Measurements from ENCODE around the gene RPS15.

Gene RPS15

DNA sequence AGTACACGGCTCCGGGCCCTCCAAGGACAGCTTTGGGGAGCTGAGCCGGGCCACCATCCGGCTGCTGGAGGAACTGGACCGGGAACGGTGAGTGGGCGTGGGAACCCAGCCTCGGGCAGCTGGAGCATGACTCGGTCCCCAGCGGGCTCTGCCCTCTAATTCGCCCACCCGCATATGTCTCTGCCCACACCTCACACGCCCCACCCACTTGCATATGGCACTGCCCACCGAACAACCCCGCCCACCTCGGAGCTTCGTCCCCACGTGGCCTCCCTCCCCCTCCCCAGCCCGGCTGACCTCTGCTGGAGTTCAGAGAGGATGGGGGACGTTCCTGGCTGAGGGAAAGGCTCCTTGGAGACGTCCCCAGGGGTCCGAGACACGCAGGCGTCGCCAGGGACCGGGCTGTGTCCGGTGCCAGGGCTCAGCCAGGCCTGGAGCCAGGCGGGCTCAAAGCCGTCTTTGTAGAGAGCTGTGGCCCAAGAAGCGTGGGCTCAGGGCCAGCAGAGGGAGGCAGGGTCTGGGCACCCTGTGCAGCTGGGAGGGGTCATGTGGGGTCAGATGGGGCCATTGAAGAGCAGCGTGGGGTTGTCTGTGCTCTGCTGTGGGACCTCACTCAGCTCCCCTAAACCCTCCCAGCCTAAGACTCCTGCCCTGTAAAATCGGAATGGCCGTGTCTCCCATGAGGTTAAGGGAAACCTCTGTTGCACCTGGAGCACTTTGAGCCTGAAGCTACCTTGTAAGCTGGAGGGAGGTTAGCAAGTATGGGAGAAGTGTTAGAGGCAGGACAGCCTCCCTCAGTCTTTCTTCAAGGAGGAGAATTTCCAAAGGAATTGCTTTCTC lies 15.5 kb downstream of the RPS15 start:
- DNase-seq (ENCODE audit: low read depth): no peak

- no peak for DNase-seq (ENCODE audit: low read depth)
These were observed 16.8 kb downstream of the RPS15 start for GRCh38 chr19:1455002-1455335.

- DNase-seq (ENCODE audit: low read depth): no peak
These were observed 17.3 kb downstream of the RPS15 start for GRCh38 chr19:1455336-1456120.

GRCh38 chr19:1456121-1456900 lies 18.1 kb downstream of the RPS15 start:
- no peak for DNase-seq (ENCODE audit: low read depth)

GRCh38 chr19:1457031-1457739 lies 19.0 kb downstream of the RPS15 start:
- DNase-seq (ENCODE audit: low read depth): no peak

DNA sequence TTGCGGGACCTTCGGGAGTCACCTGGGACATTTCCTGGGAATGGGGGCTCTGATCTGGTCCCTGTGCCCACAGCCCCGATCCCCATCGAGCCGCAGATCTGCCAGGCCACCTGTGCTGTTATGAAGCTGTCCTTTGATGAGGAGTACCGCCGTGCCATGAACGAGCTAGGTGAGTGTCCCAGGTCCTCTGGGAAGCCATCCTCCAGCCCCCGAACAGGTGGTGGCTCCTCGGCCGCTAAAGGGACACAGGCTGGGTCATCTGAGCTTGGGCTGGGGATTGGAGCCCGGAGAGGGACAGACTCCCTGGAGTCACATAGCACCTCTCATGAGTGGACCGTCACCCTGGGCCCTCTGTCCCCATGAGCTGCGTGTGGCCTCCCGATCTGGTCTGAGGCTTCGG lies 19.7 kb downstream of the RPS15 start:
- DNase-seq (ENCODE audit: low read depth): no peak

GRCh38 chr19:1459479-1459878 lies 21.3 kb downstream of the RPS15 start:
- no peak for DNase-seq (ENCODE audit: low read depth)

DNA sequence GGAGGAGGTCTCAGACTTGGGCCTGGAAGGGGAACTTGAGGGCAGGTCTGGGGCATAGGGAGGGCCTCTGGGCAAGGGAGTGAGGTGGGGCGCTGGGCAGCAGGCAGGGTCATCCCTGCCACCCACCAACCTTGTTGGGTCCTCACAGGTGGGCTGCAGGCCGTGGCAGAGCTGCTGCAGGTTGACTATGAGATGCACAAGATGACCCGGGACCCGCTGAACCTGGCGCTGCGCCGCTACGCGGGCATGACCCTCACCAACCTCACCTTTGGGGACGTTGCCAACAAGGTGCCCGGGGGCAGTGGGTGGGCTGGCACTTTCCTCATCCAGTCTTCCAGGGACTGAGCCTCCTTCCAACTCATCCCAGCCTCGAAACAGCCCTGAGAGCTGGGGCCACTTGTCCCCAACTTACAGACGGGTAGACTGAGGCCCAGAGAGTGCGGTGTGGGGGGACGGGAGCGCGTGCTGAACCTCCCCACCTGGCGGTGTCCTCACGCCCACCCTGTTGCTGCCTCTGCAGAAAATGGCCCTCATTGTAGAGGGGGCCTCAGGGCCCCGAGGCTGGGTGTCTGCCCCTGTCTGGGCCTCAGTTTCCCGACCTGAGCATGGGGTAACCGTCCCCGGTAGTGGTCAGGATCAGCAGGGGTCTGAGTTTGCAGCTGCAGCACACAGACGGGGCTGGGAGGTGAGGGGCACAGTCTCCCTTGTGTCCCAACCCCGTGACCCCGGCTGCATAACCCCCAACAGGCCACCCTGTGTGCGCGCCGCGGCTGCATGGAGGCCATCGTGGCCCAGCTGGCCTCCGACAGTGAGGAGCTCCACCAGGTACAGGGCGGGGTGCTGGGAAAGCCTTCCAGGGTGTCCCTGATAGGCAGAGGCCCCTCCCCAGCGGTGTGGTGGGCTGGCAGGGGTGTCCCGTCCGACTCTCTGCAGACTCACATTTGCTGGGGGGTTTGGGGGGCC lies 22.1 kb downstream of the RPS15 start:
- no peak for DNase-seq (ENCODE audit: low read depth)

DNA sequence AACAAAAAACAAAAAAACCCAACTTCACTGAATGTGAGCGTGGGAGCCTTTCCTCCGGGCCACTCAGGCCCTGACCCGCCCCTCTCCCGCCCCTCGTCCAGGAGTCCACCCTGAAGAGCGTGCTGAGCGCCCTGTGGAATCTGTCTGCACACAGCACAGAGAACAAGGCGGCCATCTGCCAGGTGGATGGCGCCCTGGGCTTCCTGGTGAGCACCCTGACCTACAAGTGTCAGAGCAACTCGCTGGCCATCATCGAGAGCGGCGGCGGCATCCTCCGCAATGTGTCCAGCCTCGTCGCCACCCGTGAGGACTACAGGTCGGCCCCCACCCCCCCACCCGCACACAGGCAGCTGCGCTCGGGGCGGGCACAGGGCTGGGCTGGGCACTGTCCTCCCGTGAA lies 23.7 kb downstream of the RPS15 start:
- DNase-seq (ENCODE audit: low read depth): no peak

DNA sequence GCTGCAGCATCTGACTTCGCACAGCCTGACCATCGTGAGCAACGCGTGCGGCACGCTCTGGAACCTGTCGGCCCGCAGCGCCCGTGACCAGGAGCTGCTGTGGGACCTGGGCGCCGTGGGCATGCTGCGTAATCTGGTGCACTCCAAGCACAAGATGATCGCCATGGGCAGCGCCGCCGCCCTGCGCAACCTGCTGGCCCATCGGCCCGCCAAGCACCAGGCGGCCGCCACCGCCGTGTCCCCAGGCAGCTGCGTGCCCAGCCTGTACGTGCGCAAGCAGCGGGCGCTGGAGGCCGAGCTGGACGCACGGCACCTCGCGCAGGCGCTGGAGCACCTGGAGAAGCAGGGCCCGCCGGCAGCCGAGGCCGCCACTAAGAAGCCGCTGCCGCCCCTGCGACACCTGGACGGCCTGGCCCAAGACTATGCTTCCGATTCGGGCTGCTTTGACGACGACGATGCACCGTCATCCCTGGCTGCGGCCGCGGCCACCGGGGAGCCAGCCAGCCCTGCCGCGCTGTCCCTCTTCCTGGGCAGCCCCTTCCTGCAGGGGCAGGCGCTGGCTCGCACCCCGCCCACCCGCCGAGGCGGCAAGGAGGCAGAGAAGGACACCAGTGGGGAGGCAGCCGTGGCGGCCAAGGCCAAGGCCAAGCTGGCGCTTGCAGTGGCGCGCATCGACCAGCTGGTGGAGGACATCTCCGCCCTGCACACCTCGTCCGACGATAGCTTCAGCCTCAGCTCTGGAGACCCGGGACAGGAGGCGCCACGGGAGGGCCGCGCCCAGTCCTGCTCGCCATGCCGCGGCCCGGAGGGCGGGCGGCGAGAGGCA lies 27.2 kb downstream of the RPS15 start:
- DNase-seq (ENCODE audit: low read depth): no peak

DNA sequence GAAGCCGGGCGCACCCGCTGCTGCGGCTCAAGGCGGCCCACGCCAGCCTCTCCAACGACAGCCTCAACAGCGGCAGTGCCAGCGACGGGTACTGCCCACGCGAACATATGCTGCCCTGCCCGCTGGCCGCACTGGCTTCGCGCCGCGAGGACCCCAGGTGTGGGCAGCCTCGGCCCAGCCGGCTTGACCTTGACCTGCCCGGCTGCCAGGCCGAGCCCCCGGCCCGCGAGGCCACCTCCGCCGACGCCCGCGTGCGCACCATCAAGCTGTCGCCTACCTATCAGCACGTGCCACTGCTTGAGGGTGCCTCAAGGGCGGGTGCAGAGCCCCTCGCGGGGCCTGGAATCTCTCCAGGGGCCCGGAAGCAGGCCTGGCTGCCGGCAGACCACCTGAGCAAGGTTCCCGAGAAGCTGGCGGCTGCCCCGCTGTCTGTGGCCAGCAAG lies 27.8 kb downstream of the RPS15 start:
- no peak for DNase-seq (ENCODE audit: low read depth)

DNA sequence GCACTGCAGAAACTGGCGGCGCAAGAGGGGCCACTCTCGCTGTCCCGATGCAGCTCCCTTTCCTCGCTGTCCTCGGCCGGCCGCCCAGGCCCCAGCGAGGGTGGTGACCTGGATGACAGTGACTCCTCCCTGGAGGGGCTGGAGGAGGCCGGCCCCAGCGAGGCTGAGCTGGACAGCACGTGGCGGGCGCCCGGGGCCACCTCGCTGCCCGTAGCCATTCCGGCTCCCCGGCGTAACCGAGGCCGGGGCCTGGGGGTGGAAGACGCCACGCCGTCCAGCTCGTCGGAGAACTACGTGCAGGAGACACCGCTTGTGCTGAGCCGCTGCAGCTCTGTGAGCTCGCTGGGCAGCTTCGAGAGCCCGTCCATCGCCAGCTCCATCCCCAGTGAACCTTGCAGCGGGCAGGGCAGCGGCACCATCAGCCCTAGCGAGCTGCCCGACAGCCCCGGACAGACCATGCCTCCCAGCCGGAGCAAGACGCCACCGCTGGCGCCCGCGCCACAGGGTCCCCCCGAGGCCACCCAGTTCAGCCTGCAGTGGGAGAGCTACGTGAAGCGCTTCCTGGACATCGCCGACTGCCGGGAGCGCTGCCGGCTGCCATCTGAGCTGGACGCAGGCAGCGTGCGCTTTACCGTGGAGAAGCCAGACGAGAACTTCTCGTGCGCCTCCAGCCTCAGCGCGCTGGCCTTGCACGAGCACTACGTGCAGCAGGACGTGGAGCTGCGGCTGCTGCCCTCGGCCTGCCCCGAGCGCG lies 28.4 kb downstream of the RPS15 start:
- no peak for DNase-seq (ENCODE audit: low read depth)

DNA sequence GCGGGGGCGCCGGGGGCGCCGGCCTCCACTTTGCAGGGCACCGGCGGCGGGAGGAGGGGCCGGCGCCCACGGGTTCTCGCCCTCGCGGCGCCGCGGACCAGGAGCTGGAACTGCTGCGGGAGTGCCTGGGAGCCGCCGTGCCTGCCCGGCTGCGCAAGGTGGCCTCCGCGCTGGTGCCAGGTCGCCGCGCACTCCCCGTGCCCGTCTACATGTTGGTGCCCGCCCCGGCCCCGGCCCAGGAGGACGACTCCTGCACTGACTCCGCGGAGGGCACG lies 29.0 kb downstream of the RPS15 start:
- no peak for DNase-seq (ENCODE audit: low read depth)

- DNase-seq (ENCODE audit: low read depth): no peak
These were observed 29.5 kb downstream of the RPS15 start for GRCh38 chr19:1467490-1468273.

- DNase-seq (ENCODE audit: low read depth): no peak
These were observed 30.2 kb downstream of the RPS15 start for GRCh38 chr19:1468274-1468820.

GRCh38 chr19:1468821-1469254 lies 30.6 kb downstream of the RPS15 start:
- DNase-seq (ENCODE audit: low read depth): no peak

DNA sequence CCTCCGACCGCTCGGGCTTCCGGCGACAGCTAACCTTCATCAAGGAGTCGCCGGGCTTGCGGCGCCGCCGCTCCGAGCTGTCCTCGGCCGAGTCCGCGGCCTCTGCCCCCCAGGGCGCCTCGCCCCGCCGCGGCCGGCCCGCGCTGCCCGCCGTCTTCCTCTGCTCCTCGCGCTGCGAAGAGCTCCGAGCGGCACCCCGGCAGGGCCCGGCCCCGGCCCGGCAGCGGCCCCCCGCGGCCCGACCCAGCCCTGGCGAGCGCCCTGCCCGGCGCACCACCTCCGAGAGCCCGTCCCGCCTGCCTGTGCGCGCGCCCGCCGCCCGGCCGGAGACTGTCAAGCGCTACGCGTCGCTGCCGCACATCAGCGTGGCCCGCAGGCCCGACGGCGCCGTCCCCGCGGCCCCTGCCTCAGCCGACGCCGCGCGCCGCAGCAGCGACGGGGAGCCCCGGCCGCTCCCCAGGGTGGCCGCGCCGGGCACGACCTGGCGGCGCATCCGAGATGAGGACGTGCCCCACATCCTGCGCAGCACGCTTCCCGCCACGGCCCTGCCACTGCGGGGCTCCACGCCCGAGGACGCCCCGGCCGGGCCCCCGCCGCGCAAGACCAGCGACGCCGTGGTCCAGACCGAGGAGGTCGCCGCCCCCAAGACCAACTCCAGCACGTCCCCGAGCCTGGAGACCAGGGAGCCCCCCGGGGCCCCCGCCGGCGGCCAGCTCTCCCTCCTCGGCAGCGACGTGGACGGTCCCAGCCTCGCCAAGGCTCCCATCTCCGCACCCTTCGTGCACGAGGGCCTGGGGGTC lies 31.3 kb downstream of the RPS15 start:
- no peak for DNase-seq (ENCODE audit: low read depth)

DNA sequence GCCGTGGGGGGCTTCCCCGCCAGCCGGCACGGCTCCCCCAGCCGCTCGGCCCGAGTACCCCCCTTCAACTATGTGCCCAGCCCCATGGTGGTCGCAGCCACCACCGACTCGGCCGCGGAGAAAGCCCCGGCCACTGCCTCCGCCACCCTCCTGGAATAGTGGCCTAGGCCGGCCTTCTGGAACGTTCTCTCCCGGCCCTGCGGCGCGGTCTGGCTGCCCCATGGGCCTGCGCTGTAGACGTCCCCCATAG lies 31.8 kb downstream of the RPS15 start:
- DNase-seq (ENCODE audit: low read depth): no peak

Data from activated T-cell treated with anti-CD3 and anti-CD28 coated beads for 24 hours (primary cell).